Stomach (tissue), 9 donors: Measurements from ENCODE around the gene ABHD12B. TPM values are rescaled to one million over a fixed set of nuclear protein-coding genes. Genes with fewer than 3 reads are reported as not detected.

Experiments
- DNase-seq, 2 donors: peaks; one replicate each; pipeline versions ENCODE4 v3.0.0 to v3.0.0-alpha.2; 2013 to 2019
- H3K27ac ChIP-seq, 5 donors: fragments of 200-600 bp in 4 of 5; sonication (generic) in 4 of 5; one replicate each; pipeline ENCODE4 v1.5.1; 2013 to 2019; ENCODE audit warnings: mild to moderate bottlenecking in 1 of 5, moderate library complexity in 1 of 5
- H3K27me3 ChIP-seq, 3 donors: fragments of 200-600 bp; sonication (generic); one replicate each; pipeline ENCODE4 v1.5.1; 2017 to 2019; ENCODE audit warnings: mixed run types in 1 of 3
- H3K36me3 ChIP-seq, 4 donors: fragments of 200-600 bp; sonication (generic); 1 replicate in 3 of 4; 2 replicates in 1 of 4; pipeline ENCODE4 v1.5.1; 2016 to 2019
- H3K4me1 ChIP-seq, 4 donors: fragments of 200-600 bp; sonication (generic); one replicate each; pipeline ENCODE4 v1.5.1; 2016 to 2019
- H3K4me3 ChIP-seq, 4 donors: fragments of 200-600 bp; sonication (generic) in 3 of 4; one replicate each; pipeline ENCODE4 v1.5.1; 2016 to 2019; ENCODE audit warnings: mild to moderate bottlenecking in 1 of 4
- H3K9me3 ChIP-seq, 4 donors: fragments of 200-600 bp; sonication (generic); one replicate each; pipeline ENCODE4 v1.5.1; 2016 to 2019
- CTCF ChIP-seq, 7 experiments: fragments of 450-650 bp in 4 of 7; fragments of 200-600 bp in 3 of 7; sonication (generic) in 3 of 7; IDR thresholded peaks; one replicate each; pipeline ENCODE4 v1.5.1; 2016 to 2019; ENCODE audit warnings: antibody characterized with exemption in 7 of 7, control low read depth in 2 of 7, mild to moderate bottlenecking in 1 of 7
- EP300 ChIP-seq: sonication (generic); formaldehyde crosslinking; IDR thresholded peaks from one replicate; pipeline ENCODE4 v1.6.1; 2017; ENCODE audit warnings: antibody characterized with exemption
- POLR2A ChIP-seq, 4 donors: fragments of 450-650 bp; IDR thresholded peaks; one replicate each; pipeline ENCODE4 v1.6.1; 2016; ENCODE audit warnings: antibody characterized with exemption in 4 of 4, control low read depth in 2 of 4, mild to moderate bottlenecking in 1 of 4, moderate library complexity in 1 of 4
- POLR2AphosphoS5 ChIP-seq, 3 donors: sonication (generic); formaldehyde crosslinking; IDR thresholded peaks; one replicate each; pipeline ENCODE4 v1.6.1; 2016; ENCODE audit warnings: antibody characterized with exemption in 3 of 3
- WGBS, 5 donors: extraction: QIAGEN DNeasy Blood & Tissue Kit in 3 of 5; methylation state at CpG; one replicate each; pipeline versions ENCODE4 v1.1.5 to v1.1.7; 2013 to 2018; 5-methylcytosine and 5-hydroxymethylcytosine counted together
- intact Hi-C: fragments of 100-400 bp; cut with DNase I; formaldehyde crosslinking; loops from one replicate; pipeline ENCODE4 v1.15.1; 2023; ENCODE audit warnings: low total_unique reads
- polyA plus RNA-seq, 3 donors: library from polyadenylated mRNA; stranded (reverse); fragments of 200-250 nt; gene quantifications; one replicate each; pipeline ENCODE4 v1.2.3, GENCODE V29; 2013
- total RNA-seq, 5 donors: library from RNA; depleted of rRNA; stranded (reverse); fragments of >200 nt; gene quantifications; one replicate each; pipeline versions ENCODE4 v1.1.0 to v1.2.3, GENCODE V29; 2014 to 2016
- donor health status: healthy with polysubstance abuse.
- donor health status: Bipolar disorder and iron deficiency.
- donor health status: healthy.

ABHD12B gene
- total and polyA plus RNA-seq, 8 donors, result 0.23 TPM; not detected in 7

DNA sequence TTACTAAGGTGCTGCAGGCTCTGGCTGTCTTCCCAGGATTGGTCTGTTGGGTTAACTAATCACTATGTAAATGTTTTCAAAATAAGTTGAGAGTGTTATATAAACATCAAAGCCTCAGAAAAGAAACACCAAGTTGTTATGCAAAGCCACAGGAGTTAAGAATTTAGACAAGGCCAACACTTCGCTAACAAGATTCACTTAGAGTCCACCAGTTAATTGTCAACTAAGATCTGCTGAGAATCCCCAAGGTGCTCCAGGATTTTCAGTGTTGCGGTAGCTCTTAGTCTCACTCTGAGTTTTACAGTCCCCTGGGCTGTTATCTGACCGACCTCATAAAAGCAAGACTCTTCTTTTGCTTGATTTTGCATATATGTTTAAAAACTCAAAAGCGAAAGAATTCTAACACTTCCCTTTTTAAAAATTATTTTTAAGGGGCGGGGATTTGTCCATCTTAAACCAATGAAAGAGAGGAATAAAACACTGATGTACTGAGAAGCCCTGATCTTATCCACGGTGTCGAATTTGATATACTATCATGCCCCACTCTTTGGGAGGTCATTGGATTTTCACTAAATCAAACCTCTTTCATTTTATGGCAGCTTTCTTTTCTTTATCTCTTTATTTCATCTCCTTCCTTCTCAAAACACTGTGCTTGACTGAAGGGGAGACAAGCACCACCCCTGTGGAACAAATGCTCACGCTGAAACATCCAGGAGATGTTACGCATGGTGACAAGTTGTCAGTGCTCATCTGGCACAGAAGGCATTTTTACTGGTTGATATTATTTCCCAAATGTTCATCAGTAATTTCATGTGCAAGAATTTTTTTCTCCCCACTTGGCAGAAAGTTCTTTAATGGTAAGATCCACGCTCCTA is 47.9 kb upstream of the ABHD12B start:
- H3K4me1 ChIP-seq, result peaks cover 20 to 83% (median 54%) of the 10 kb centered on the region in 4 donors
- TF ChIP-seq EP300, result no peak
- TF ChIP-seq POLR2A (IDR thresholded peaks at IDR 0.05), result no peak
- TF ChIP-seq CTCF (IDR thresholded peaks at IDR 0.05), result no peak
- TF ChIP-seq POLR2AphosphoS5 (IDR thresholded peaks at IDR 0.05), result no peak
- no peaks in the 10 kb centered on the region for H3K9me3 ChIP-seq
- H3K4me3 ChIP-seq, result peak overlapping the region in 3 of 4 donors; percentile 1 to 8 (median 7)
- H3K27ac ChIP-seq, result peak overlapping the region; percentile 45 to 78 (median 71)
- peak in 1 of 2 donors; percentile 64 for DNase-seq
- H3K27me3 ChIP-seq, result no peaks in the 10 kb centered on the region
- intact Hi-C loops, result no loop called here
- WGBS, 5 donors, result 53 to 70% (median 54%) methylated on average over 10 of the region's 10 CpGs
- no peaks in the 10 kb centered on the region for H3K36me3 ChIP-seq

DNA sequence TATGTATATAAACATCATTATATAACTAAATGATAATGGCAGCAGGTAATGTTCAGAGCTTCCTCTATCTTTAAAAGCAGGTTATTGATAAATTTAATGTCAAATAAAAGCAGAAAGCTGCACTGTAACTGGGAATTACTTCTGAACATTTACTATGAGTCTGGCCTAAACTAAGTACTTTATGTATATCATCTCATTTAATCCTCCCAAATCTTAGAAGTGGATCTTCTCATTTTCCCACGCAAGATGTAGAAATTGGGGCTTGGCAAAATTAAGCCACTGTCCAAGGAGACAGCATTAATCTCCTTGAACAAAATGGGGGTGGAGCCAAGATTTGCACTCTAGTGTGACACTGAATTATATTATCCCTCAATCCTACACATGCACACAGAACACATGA is 46.5 kb upstream of the ABHD12B start:
- intact Hi-C loops, result no loop called here
- no peak for DNase-seq
- Histone ChIP-seq H3K4me1 (peaks cover 33 to 91% (median 56%) of the 10 kb centered on the region in 4 donors), H3K27ac (no peak overlapping the region), H3K9me3 (no peaks in the 10 kb centered on the region), H3K4me3 (no peak overlapping the region), H3K36me3 (no peaks in the 10 kb centered on the region), H3K27me3 (no peaks in the 10 kb centered on the region)
- 91 to 100% (median 98%) methylated on average over 1 of the region's 1 CpG for WGBS, 5 donors
- TF ChIP-seq CTCF (IDR thresholded peaks at IDR 0.05) (no peak), EP300 (no peak), POLR2AphosphoS5 (IDR thresholded peaks at IDR 0.05) (no peak), POLR2A (IDR thresholded peaks at IDR 0.05) (no peak)

- H3K27ac ChIP-seq, result no peak overlapping the region
- intact Hi-C loops, result no loop called here
- TF ChIP-seq POLR2A (IDR thresholded peaks at IDR 0.05) (no peak), CTCF (IDR thresholded peaks at IDR 0.05) (no peak), EP300 (no peak), POLR2AphosphoS5 (IDR thresholded peaks at IDR 0.05) (no peak)
- H3K36me3 ChIP-seq, result no peaks in the 10 kb centered on the region
- H3K4me3 ChIP-seq, result no peak overlapping the region
- H3K9me3 ChIP-seq, result no peaks in the 10 kb centered on the region
- 89 to 97% (median 94%) methylated on average over 8 of the region's 8 CpGs for WGBS, 5 donors
- H3K4me1 ChIP-seq, result peaks cover 33 to 84% (median 55%) of the 10 kb centered on the region in 4 donors
- no peaks in the 10 kb centered on the region for H3K27me3 ChIP-seq
- no peak for DNase-seq
Measured at GRCh38 chr14:50826681-50827080, 45.2 kb upstream of the ABHD12B start.

DNA sequence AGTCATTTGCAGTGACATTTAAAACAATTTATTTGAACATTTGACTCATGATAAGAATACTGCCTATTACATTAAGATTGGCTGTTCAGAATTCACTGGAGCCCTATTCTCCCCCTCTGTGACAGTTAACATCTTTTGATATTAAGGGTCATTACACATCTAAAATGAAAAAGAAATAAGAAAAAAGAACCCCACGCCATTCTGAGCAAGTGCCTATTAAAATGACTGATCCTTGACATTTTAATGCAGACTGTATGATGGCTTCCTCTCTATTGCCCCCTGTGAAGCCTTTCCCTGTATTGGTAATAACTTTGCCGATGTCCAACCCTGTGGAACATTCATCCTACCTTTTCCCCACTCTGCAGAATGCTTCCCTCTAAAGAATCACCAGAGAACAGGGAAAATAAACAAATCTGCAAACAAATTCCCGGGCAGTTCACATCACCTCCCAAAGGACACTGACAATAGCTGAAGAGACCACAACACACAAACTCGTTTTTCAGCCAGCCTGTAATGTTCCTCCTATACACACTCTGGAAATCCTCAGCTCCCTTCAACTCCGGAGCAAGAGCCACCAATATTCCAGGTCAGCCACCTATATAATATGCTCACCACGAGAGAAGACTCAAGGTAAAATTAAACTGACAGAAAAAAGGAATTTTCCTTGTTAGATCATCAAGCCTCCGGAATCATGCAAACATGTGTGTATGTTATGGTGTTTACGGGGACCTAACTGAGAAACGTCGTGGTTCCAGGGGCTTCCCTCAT is 42.9 kb upstream of the ABHD12B start:
- Histone ChIP-seq H3K4me3 (peak overlapping the region; percentile 85 to 95 (median 92)), H3K36me3 (no peaks in the 10 kb centered on the region), H3K9me3 (no peaks in the 10 kb centered on the region), H3K4me1 (peaks cover 18 to 78% (median 51%) of the 10 kb centered on the region in 4 donors), H3K27me3 (no peaks in the 10 kb centered on the region), H3K27ac (peak overlapping the region in 3 of 5 donors; percentile 88 to 97 (median 94))
- WGBS, 5 donors, result 68 to 77% (median 72%) methylated on average over 10 of the region's 10 CpGs
- DNase-seq, result no peak
- no peak for TF ChIP-seq CTCF (IDR thresholded peaks at IDR 0.05)
- TF ChIP-seq POLR2A (IDR thresholded peaks at IDR 0.05), result no peak
- no peak for TF ChIP-seq POLR2AphosphoS5 (IDR thresholded peaks at IDR 0.05)
- TF ChIP-seq EP300, result no peak
- intact Hi-C loops, result no loop called here
